Mononuclear cell (primary cell): ENCODE results near the gene CFAP45. TPM values are rescaled to one million over a fixed set of nuclear protein-coding genes. Genes with fewer than 3 reads are reported as not detected.

Experiments used
- H3K27me3 ChIP-seq: 2 replicates; pipeline ENCODE4 v1.6.0; 2011; ENCODE audit warnings: low read length, control low read depth; ENCODE audit not compliant: insufficient read depth
- H3K4me1 ChIP-seq: 2 replicates; pipeline ENCODE4 v1.5.1; 2011; ENCODE audit warnings: mild to moderate bottlenecking, low read length, control low read depth; ENCODE audit not compliant: insufficient read depth
- H3K4me3 ChIP-seq: 2 replicates; pipeline ENCODE4 v1.5.1; 2011; ENCODE audit warnings: mild to moderate bottlenecking, low read length, moderate library complexity
- H3K9me3 ChIP-seq: 2 replicates; pipeline ENCODE4 v1.5.1; 2011; ENCODE audit warnings: low read depth, mild to moderate bottlenecking, control low read depth, low read length
- total RNA-seq: library from RNA; depleted of rRNA; stranded (reverse); fragments of >200 nt; gene quantifications from one replicate; pipeline ENCODE4 v1.2.3, GENCODE V29; 2012

Gene CFAP45
- total RNA-seq, 1 donor = 2.4 TPM

DNA sequence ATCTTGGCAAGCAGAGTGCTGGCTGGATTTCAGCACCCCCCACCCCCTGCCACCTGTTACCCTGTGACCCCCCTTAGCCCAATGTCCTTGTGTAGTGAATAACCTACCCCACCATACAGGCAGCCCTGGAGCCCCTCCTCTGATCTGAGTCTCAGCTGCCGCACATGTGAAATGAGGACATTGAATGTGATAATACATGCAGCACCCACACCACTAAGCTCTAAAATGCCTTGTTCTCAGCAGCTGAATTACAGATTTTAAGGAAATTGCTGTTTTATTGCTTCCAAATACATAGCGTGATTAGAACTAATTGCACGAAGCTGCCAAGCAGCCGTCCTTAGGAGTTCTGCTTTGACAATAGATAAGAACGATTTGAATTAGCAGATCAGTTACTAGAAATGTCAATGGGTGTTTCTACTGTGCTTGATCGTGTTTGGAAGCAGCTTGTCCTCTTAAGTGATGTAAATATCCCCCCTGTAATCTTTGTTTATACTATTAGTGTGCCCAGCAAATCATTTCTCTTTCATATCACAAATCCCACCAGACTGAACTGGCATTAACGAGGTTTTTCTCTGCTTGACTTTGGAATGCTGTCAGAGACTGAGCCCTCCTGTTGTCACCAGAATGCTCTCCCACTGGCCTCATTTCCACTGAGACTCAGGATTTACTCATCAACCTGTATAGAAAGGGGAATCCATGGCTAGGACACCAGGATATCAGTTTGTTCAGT is 68.4 kb downstream of the CFAP45 start:
- no peaks in the 10 kb centered on the region for H3K9me3 ChIP-seq
- H3K4me3 ChIP-seq = no peak overlapping the region
- no peaks in the 10 kb centered on the region for H3K27me3 ChIP-seq
- peaks cover 34% of the 10 kb centered on the region for H3K4me1 ChIP-seq

DNA sequence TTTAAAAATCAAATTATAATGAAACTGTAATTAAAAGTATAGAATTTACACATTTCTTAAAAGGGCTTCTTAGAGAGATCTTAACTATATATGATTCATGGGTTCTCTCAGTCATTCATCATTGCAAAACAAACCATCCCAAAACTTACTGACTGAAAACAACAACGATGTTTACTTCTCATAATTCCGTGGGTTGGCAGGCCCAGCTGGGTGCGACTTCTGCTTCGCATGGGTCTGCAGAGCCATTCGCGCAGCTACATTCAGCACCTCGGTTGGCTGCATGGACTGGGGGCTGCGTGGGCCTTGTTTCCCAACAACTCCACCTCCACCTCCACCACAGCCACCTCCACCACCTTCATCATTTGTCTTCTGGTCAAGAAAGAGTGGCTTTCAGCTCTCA is 69.2 kb downstream of the CFAP45 start:
- H3K4me3 ChIP-seq = no peak overlapping the region
- no peaks in the 10 kb centered on the region for H3K27me3 ChIP-seq
- peaks cover 43% of the 10 kb centered on the region for H3K4me1 ChIP-seq
- H3K9me3 ChIP-seq = no peaks in the 10 kb centered on the region

DNA sequence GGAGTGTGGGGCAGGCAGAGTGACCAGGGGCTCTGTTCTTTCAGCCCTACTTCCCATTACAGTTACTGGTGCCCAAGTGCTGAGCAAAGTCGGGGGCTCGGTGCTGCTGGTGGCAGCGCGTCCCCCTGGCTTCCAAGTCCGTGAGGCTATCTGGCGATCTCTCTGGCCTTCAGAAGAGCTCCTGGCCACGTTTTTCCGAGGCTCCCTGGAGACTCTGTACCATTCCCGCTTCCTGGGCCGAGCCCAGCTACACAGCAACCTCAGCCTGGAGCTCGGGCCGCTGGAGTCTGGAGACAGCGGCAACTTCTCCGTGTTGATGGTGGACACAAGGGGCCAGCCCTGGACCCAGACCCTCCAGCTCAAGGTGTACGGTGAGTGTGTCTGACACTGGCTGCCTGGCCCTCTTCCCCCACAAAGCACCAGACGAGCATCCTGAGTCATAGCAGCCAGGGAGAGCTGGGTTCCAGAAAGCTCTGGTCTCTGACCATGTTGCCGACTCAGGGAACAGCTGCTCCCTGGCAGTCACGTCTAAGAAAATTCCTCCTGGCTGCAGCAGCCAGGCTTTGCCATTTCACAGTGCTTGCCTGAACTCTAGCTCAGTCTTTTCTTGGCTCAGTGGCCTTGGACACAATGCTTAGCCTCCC is 70.0 kb downstream of the CFAP45 start:
- Histone ChIP-seq H3K9me3 (no peaks in the 10 kb centered on the region), H3K27me3 (no peaks in the 10 kb centered on the region), H3K4me3 (no peak overlapping the region), H3K4me1 (peaks cover 51% of the 10 kb centered on the region)

DNA sequence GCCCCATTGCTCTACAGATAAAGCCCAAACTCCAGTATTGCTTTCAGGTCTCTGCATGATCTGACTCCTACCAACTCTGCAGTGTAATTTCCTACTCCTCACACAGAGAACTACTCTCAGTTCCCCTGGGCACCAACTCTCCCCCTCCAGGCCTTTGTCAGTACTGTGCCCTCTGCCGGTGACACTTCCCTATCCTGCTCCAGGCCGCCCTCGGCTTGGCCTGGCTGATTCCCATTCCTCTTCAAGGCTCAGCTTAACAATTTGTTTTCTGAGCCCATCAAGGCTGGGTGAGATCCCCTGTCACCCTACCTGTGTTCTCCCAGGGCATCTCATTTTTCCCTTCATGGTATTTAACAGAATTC is 70.7 kb downstream of the CFAP45 start:
- Histone ChIP-seq H3K9me3 (no peaks in the 10 kb centered on the region), H3K4me3 (no peak overlapping the region), H3K27me3 (no peaks in the 10 kb centered on the region), H3K4me1 (peaks cover 55% of the 10 kb centered on the region)

DNA sequence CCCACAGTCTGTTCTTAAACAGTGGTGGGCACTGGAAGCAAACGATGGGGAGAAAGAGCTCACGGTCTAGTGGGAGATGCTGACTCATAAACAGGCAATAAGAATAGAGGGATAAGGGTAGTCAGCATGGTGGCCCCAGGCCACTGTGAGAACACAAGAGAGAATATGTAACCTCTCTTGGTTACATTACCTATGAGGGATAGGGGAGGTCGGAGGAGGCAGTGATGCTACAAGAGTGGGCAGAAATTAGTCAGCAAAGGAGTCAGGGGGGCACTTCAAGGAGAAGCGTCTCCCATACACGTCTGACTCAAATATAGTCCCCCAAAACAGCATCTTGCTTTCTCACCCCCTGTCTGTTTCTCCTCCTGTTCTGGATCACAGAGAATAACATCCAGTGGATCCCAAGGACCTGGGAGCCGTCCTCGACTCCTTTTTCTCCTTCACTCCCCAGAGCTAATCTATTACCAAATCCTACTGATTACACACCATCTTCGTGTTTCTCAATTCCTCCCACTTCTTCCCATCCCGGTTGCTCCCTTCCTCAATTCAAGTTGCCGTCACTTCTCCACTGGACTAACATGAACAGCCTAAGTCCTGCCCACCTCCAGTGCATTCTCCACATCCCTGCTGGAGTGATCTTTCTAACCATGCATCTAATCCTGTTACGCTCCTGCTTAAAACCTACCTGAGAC is 71.2 kb downstream of the CFAP45 start:
- H3K4me1 ChIP-seq = peaks cover 55% of the 10 kb centered on the region
- no peaks in the 10 kb centered on the region for H3K27me3 ChIP-seq
- no peak overlapping the region for H3K4me3 ChIP-seq
- H3K9me3 ChIP-seq = no peaks in the 10 kb centered on the region

DNA sequence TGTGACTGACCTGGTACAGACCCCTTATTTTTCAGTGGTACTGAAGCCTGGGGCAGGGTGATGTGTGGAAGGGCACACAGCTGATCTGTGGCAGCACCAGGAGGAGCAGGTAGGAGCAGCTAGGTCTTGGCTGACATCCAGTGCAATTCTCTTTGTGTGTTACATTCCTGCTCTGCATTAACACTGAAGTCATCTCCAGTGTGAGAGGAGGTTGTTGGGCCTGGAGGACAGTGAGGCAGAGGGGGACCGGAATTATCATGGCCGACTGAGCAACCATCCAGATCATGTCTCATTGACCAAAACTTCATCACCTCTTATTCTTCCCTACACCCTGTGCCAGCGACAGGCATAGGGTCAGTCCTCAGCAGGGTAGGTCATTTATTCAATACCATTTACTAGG is 71.8 kb downstream of the CFAP45 start:
- Histone ChIP-seq H3K4me3 (no peak overlapping the region), H3K27me3 (no peaks in the 10 kb centered on the region), H3K9me3 (no peaks in the 10 kb centered on the region), H3K4me1 (peaks cover 55% of the 10 kb centered on the region)

DNA sequence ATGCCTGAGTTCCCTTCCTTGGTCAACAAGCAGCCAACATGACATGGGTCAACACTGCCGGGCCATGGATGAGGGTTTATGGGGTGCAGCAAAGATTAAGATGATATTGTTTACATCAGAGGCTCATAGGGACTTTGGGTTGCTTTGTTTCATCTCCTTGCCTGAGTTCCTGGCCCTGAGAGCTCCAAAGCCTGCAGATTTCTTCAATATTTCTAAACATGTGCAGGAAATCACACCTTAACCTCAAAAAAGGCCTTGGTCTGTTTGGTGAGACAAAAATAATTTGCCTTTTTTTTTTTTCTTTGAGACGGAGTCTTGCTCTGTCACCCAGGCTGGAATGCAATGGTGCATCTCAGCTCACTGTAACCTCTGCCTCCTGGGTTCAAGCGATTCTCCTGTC is 72.4 kb downstream of the CFAP45 start:
- no peaks in the 10 kb centered on the region for H3K9me3 ChIP-seq
- no peak overlapping the region for H3K4me3 ChIP-seq
- peaks cover 55% of the 10 kb centered on the region for H3K4me1 ChIP-seq
- no peaks in the 10 kb centered on the region for H3K27me3 ChIP-seq

DNA sequence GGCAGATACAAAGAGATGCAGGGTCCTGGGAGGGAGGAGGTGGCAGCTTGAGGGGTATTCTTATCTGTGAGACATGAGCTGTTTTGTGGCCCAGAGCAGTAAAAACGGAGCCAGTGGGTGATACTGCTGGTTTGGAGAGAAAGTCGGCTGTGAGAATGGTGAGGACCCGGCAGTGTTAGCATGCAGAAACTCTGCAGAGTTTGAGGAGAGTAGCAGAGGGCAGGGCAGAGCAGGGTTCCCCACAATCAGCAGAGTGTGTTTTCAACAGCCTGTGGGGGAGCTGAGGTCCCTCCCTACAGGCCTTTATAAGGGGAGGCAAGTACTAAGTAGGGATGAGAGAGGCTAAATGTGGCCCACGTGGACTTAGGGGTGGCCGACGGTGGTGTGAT is 72.9 kb downstream of the CFAP45 start:
- Histone ChIP-seq H3K4me3 (no peak overlapping the region), H3K4me1 (peaks cover 55% of the 10 kb centered on the region), H3K27me3 (no peaks in the 10 kb centered on the region), H3K9me3 (no peaks in the 10 kb centered on the region)

DNA sequence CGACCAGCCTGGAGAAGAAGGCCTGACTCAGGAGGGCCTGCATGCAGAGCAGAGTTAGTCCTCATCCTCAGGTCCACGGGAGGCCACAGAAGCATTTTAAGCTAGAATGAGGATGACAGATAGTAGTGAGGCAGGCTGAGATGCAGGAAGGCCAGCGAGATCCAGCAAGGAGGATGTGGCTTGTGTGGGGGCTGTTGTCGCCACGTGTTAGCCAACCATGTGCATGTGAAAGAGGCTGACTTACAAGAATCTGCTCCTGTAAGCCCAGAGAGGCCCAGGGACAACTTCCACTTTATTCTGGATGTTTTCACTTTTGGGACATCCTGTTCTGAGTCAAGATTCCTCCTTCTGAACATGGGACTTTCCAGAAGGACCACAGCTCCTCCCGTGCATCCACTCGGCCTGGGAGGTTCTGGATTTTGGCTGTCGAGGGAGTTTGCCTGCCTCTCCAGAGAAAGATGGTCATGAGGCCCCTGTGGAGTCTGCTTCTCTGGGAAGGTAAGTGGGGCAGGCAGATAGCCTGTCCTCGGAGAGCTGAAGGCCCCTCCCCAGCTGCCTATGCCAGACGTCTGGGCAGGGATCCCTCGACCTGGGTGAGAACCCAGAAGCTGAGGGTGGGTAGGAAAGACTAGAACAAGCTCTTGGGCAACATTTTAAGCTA is 73.4 kb downstream of the CFAP45 start, which contains the start of gene SLAMF8:
TSS of gene SLAMF8 (plus strand) at position 433 of the 661 bp plus-strand sequence. CDS start at position 459, 26 bp downstream.
- Histone ChIP-seq H3K27me3 (no peaks in the 10 kb centered on the region), H3K9me3 (no peaks in the 10 kb centered on the region), H3K4me1 (peaks cover 55% of the 10 kb centered on the region), H3K4me3 (no peak within 1 kb of the TSS)

DNA sequence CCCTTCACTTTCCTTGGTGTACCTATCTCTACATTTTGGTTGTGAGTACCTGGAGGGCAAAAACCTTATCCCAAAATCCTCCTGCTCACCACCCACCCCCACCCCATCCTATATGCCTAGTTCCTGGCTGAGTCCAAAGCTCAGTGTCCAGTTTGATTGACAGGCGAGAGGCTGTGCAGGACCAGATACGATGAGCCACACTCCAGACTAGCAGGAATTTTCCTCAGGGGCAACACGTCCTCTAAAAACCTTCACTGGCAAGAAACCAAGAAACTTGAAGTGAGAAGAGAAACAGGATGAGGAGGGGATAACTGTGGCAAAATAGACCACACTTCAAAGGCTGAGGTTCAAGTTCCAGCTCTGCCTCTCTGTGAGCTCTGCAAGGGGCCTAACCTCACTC is 74.4 kb downstream of the CFAP45 start:
- no peak overlapping the region for H3K4me3 ChIP-seq
- no peaks in the 10 kb centered on the region for H3K9me3 ChIP-seq
- H3K27me3 ChIP-seq = no peaks in the 10 kb centered on the region
- peaks cover 55% of the 10 kb centered on the region for H3K4me1 ChIP-seq

DNA sequence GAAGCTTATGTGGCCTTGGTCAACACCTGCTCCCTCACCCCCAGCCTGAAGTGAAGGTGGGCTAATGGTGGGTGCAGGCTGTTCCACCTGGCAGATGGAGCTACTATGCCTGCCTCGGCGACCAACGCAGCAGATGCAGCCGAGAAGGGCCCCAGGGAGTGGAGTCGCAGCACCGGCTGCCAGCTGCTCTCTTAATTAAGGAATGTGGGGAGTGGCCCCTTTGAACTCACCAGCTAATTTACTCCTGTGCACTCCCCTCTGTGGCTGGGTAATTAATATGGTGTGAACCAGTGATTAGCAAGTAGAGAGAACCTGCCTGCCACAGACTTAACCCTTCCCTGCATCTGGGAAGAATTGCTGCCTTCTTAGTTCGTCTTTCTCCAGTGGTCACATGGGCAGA is 76.6 kb downstream of the CFAP45 start:
- H3K27me3 ChIP-seq = no peaks in the 10 kb centered on the region
- H3K4me3 ChIP-seq = no peak overlapping the region
- H3K4me1 ChIP-seq = peaks cover 39% of the 10 kb centered on the region
- no peaks in the 10 kb centered on the region for H3K9me3 ChIP-seq

Other genes with a start within 250 kb of the CFAP45 start
- 0.42 TPM for gene CRP, start 185.6 kb downstream of the CFAP45 start, total RNA-seq
- 6.3 TPM for gene DUSP23, start 119.2 kb downstream of the CFAP45 start, total RNA-seq
- gene FCRL6, start 97.8 kb downstream of the CFAP45 start, total RNA-seq = 15.2 TPM
- gene SLAMF8, start 73.3 kb downstream of the CFAP45 start, total RNA-seq = 0.84 TPM
- 0.10 TPM for gene VSIG8, start 37.5 kb downstream of the CFAP45 start, total RNA-seq
- gene TAGLN2, start 25.3 kb upstream of the CFAP45 start, total RNA-seq = 397 TPM
- gene IGSF9, start 45.4 kb upstream of the CFAP45 start, total RNA-seq = not detected
- gene SLAMF9, start 54.1 kb upstream of the CFAP45 start, total RNA-seq = 0.63 TPM
- gene PIGM, start 131.8 kb upstream of the CFAP45 start, total RNA-seq = 1.6 TPM
- not detected for gene KCNJ10, start 170.0 kb upstream of the CFAP45 start, total RNA-seq
- not detected for gene KCNJ9, start 181.4 kb upstream of the CFAP45 start, total RNA-seq
- gene IGSF8, start 198.5 kb upstream of the CFAP45 start, total RNA-seq = 12.9 TPM
- 0.10 TPM for gene ATP1A2, start 215.6 kb upstream of the CFAP45 start, total RNA-seq